SK-N-SH treated with all-trans-retinoic acid at 6 μM for 48 hours (cell line): ENCODE results near the gene DHRS3.

Experiments
- ATAC-seq: fragments of 200-7000 bp; cut with Tn5 transposase; 3 replicates; pipeline ENCODE4 v1.9.1; 2020; ENCODE audit warnings: mild to moderate bottlenecking, moderate library complexity
- ARNTL ChIP-seq: fragments of 450-650 bp; formaldehyde crosslinking; IDR thresholded peaks from 2 replicates; pipeline ENCODE4 v1.5.0; 2020; ENCODE audit warnings: low read depth, mild to moderate bottlenecking, moderate library complexity, borderline replicate concordance
- BACH2 ChIP-seq: fragments of 250-450 bp; sonication (Bioruptor Pico); IDR thresholded peaks from 2 replicates; pipeline ENCODE4 v1.9.0; 2021; ENCODE audit warnings: mild to moderate bottlenecking, borderline replicate concordance
- CSDC2 ChIP-seq: fragments of 250-450 bp; sonication (Bioruptor Pico); IDR thresholded peaks from 2 replicates; pipeline ENCODE4 v1.5.0; 2020; ENCODE audit warnings: mild to moderate bottlenecking, moderate library complexity
- CSRNP3 ChIP-seq: fragments of 250-450 bp; sonication (Bioruptor Pico); IDR thresholded peaks from 2 replicates; pipeline ENCODE4 v1.5.1; 2021; ENCODE audit warnings: mild to moderate bottlenecking, moderate library complexity
- GLIS3 ChIP-seq: fragments of 250-450 bp; sonication (Bioruptor Pico); IDR thresholded peaks from 2 replicates; pipeline ENCODE4 v1.5.0; 2020; ENCODE audit warnings: mild to moderate bottlenecking, moderate library complexity
- ISL1 ChIP-seq: fragments of 250-450 bp; sonication (Bioruptor Pico); IDR thresholded peaks from 2 replicates; pipeline ENCODE4 v2.1.2; 2022; ENCODE audit warnings: mild to moderate bottlenecking, moderate library complexity
- OSR1 ChIP-seq: fragments of 250-450 bp; sonication (Bioruptor Pico); IDR thresholded peaks from 2 replicates; pipeline ENCODE4 v1.8.0; 2022; ENCODE audit warnings: moderate library complexity, mild to moderate bottlenecking, inconsistent platforms
- PATZ1 ChIP-seq: fragments of 250-450 bp; sonication (Bioruptor Pico); IDR thresholded peaks from 2 replicates; pipeline ENCODE4 v1.8.0; 2020; ENCODE audit warnings: mild to moderate bottlenecking, moderate library complexity, borderline replicate concordance
- POU6F1 ChIP-seq: fragments of 250-450 bp; sonication (Bioruptor Pico); IDR thresholded peaks from 2 replicates; pipeline ENCODE4 v1.8.0; 2021; ENCODE audit warnings: low read depth, mild to moderate bottlenecking, moderate library complexity, borderline replicate concordance
- PPARA ChIP-seq: fragments of 250-450 bp; sonication (Bioruptor Pico); IDR thresholded peaks from 2 replicates; pipeline ENCODE4 v1.5.0; 2020; ENCODE audit warnings: mild to moderate bottlenecking, borderline replicate concordance
- RARB ChIP-seq: fragments of 250-450 bp; sonication (Bioruptor Pico); IDR thresholded peaks from 2 replicates; pipeline ENCODE4 v1.8.0; 2021; ENCODE audit warnings: mild to moderate bottlenecking, moderate library complexity
- TCF4 ChIP-seq: fragments of 250-450 bp; sonication (Bioruptor Pico); IDR thresholded peaks from 2 replicates; pipeline ENCODE4 v1.8.0; 2021; ENCODE audit warnings: mild to moderate bottlenecking, moderate library complexity, borderline replicate concordance
- TOX ChIP-seq: fragments of 250-450 bp; sonication (Bioruptor Pico); IDR thresholded peaks from 2 replicates; pipeline ENCODE4 v1.8.0; 2021; ENCODE audit warnings: mild to moderate bottlenecking, moderate library complexity, borderline replicate concordance
- TSHZ2 ChIP-seq: fragments of 250-450 bp; sonication (Bioruptor Pico); IDR thresholded peaks from 2 replicates; pipeline ENCODE4 v1.5.0; 2020; ENCODE audit warnings: mild to moderate bottlenecking, moderate library complexity
- ZC3H10 ChIP-seq: fragments of 250-450 bp; sonication (Bioruptor Pico); IDR thresholded peaks from 2 replicates; pipeline ENCODE4 v1.5.1; 2021; ENCODE audit warnings: mild to moderate bottlenecking, moderate library complexity
- ZFP3 ChIP-seq: fragments of 250-450 bp; sonication (Bioruptor Pico); IDR thresholded peaks from 2 replicates; pipeline ENCODE4 v1.5.0; 2020; ENCODE audit warnings: mild to moderate bottlenecking, moderate library complexity
- ZFP30 ChIP-seq: fragments of 450-650 bp; formaldehyde crosslinking; IDR thresholded peaks from 2 replicates; pipeline ENCODE4 v1.5.0; 2022; ENCODE audit warnings: mild to moderate bottlenecking, moderate library complexity
- ZNF70 ChIP-seq: fragments of 450-650 bp; formaldehyde crosslinking; IDR thresholded peaks from 2 replicates; pipeline ENCODE4 v1.5.0; 2020; ENCODE audit warnings: mild to moderate bottlenecking, moderate library complexity

The DHRS3 gene

GRCh38 chr1:12547586-12548225 lies 70.3 kb downstream of the DHRS3 start (continued):
- no peak for TF ChIP-seq POU6F1
- no peak for TF ChIP-seq BACH2

- TF ChIP-seq CSRNP3 (CRISPR knock-in tag) (no peak), PPARA (CRISPR knock-in tag) (no peak), ZFP3 (CRISPR knock-in tag) (no peak), TSHZ2 (no peak), ARNTL (CRISPR knock-in tag) (no peak), CSDC2 (CRISPR knock-in tag) (no peak), BACH2 (no peak), OSR1 (CRISPR knock-in tag) (no peak), ISL1 (no peak), ZFP30 (CRISPR knock-in tag) (no peak), TCF4 (no peak), POU6F1 (no peak), ZNF70 (no peak), PATZ1 (CRISPR knock-in tag) (no peak), ZC3H10 (CRISPR knock-in tag) (no peak), GLIS3 (CRISPR knock-in tag) (no peak), TOX (CRISPR knock-in tag) (no peak), RARB (CRISPR knock-in tag) (no peak)
- ATAC-seq, result no peak
Observed at GRCh38 chr1:12546771-12547585, 71.0 kb downstream of the DHRS3 start.

- no peak for ATAC-seq
- TF ChIP-seq ZFP3 (CRISPR knock-in tag) (no peak), ISL1 (no peak), TCF4 (no peak), TSHZ2 (no peak), CSDC2 (CRISPR knock-in tag) (no peak), BACH2 (no peak), ZC3H10 (CRISPR knock-in tag) (no peak), ZNF70 (no peak)
Observed at GRCh38 chr1:12544992-12545391, 73.0 kb downstream of the DHRS3 start.
